HepG2 (cell line): Measurements from ENCODE around the gene RPLP2. TPM values are rescaled to one million over a fixed set of nuclear protein-coding genes. Genes with fewer than 3 reads are reported as not detected.

Experiments used
- GATA4 ChIP-seq: sonication (generic); IDR thresholded peaks from 2 replicates; pipeline ENCODE4 v1.6.1; 2016; ENCODE audit warnings: antibody characterized with exemption, low read depth, borderline replicate concordance
- HNF4G ChIP-seq, 2 experiments: sonication (generic) in 1 of 2; formaldehyde crosslinking in 1 of 2; IDR thresholded peaks; 2 replicates each; pipeline versions ENCODE4 v1.4.0 to v1.6.1; 2011 to 2020; ENCODE audit warnings: borderline replicate concordance in 2 of 2, low read depth in 2 of 2, mild to moderate bottlenecking in 2 of 2, low read length in 1 of 2, missing genetic modification reagents in 1 of 2, moderate library complexity in 1 of 2
- SNAPC5 ChIP-seq: sonication (generic); formaldehyde crosslinking; IDR thresholded peaks from 2 replicates; pipeline ENCODE4 v1.8.1; 2023; ENCODE audit warnings: mild to moderate bottlenecking, missing genetic modification reagents, borderline replicate concordance
- SP5 ChIP-seq: IDR thresholded peaks from 2 replicates; pipeline ENCODE4 v1.6.1; 2016; ENCODE audit warnings: low read depth, borderline replicate concordance
- ZBTB40 ChIP-seq, 2 experiments: fragments of 450-650 bp in 1 of 2; sonication (generic) in 1 of 2; formaldehyde crosslinking in 1 of 2; IDR thresholded peaks; 2 replicates each; pipeline versions ENCODE4 v1.6.1 to v1.8.0; 2016 to 2022; ENCODE audit warnings: antibody characterized with exemption in 1 of 2, mild to moderate bottlenecking in 1 of 2, missing genetic modification reagents in 1 of 2
- ZNF281 ChIP-seq: sonication (generic); formaldehyde crosslinking; IDR thresholded peaks from 2 replicates; pipeline ENCODE4 v1.4.0; 2020; ENCODE audit warnings: missing genetic modification reagents, borderline replicate concordance
- ZNF646 ChIP-seq: sonication (generic); formaldehyde crosslinking; IDR thresholded peaks from 2 replicates; pipeline ENCODE4 v1.9.0; 2021; ENCODE audit warnings: mild to moderate bottlenecking, missing genetic modification reagents
- polyA plus RNA-seq, 8 experiments: library from polyadenylated mRNA; depleted of rRNA in 3 of 8; stranded (reverse) in 7 of 8; unstranded in 1 of 8; fragments of >200 nt; fragmentation: Illumina TruSeq in 4 of 8; extraction: Trizol in 4 of 8; gene quantifications; 2 replicates each; pipeline versions ENCODE4 v1.2.1 to v1.2.3, GENCODE V29; 2011 to 2016; ENCODE audit warnings: low read depth in 4 of 8, missing spikeins in 1 of 8, mixed read lengths in 1 of 8; ENCODE audit not compliant: insufficient read depth in 1 of 8
- total RNA-seq, 5 experiments: library from RNA; depleted of rRNA; stranded (reverse); fragments of >200 nt; fragmentation: Illumina TruSeq; extraction: Trizol; gene quantifications; 2 replicates each; pipeline ENCODE4 v1.2.3, GENCODE V29; 2016; ENCODE audit warnings: low read depth in 1 of 5

The RPLP2 gene
- total and polyA plus RNA-seq, 2 of the 13 experiments (the other 11 are each of a cell fraction or from before 2014, with no cell fraction given) = 978 to 2,106 TPM

GRCh38 chr11:818396-819128 is 8.8 kb downstream of the RPLP2 start, which contains the start of gene PNPLA2 (continued):
- TF ChIP-seq ZBTB40 (IDR thresholded peaks at IDR 0.05) (no peak), ZBTB40 (CRISPR knock-in tag; IDR thresholded peaks at IDR 0.05) (peak; percentile 73), ZNF281 (CRISPR knock-in tag) (peak; percentile 57; the same call in 1 of the 2 replicates), HNF4G (IDR thresholded peaks at IDR 0.05; ENCODE audit: borderline replicate concordance, low read depth, low read length) (no peak), HNF4G (CRISPR knock-in tag; IDR thresholded peaks at IDR 0.05; ENCODE audit: borderline replicate concordance, low read depth) (no peak; the same call in 1 of the 2 replicates), SNAPC5 (CRISPR knock-in tag) (0 out of 2 replicates have a peak, but pooled peaks have one; percentile 7), GATA4 (0 out of 2 replicates have a peak, but pooled peaks have one; percentile 27), SP5 (0 out of 2 replicates have a peak, but pooled peaks have one; percentile 49), ZNF646 (no peak)
